Measurements from ENCODE around the gene INPP5E. TPM values are rescaled to one million over a fixed set of nuclear protein-coding genes. Genes with fewer than 3 reads are reported as not detected.

Gene INPP5E
- total and polyA plus RNA-seq, 2 experiments from 2014 or later: 5.8 to 13.4 TPM

DNA sequence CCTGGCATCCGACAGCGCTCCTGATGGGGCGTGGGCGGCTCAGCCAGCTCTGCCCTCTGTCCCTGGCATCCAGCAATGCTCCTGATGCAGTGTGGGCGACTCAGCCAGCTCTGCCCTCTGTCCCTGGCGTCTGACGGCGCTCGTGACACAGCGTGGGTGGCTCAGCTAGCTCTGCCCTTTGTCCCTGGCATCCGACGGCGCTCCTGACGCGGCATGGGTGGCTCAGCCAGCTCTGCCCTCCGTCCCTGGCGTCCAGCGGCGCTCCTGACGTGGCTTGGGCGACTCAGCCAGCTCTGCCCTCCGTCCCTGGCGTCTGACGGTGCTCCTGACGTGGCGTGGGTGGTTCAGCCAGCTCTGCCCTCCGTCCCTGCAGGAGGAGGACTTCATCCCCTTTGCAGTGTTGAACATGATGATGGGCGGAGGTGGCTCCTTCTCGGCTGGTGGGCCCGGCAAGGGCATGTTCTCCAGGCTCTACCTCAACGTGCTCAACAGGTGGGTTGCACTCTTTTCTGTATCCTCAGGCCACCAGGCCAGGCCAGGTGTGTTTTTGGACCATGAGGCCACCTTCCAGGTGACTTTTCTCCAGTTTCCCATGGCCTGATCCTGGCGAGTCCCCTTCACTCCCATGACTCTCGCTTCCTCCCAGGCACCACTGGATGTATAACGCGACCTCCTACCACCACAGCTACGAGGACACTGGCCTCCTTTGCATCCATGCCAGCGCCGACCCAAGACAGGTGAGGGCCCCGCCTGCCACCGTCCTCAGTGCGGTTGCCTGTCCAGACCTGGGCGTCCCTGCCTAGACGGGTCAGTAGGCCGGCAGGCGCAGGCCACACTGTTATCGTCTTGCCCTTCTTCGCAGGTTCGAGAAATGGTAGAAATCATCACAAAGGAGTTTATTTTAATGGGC lies 21.2 kb downstream of the INPP5E start:
- Histone ChIP-seq H3K4me2 (no peak overlapping the region), H3K27ac (ENCODE audit: low read depth) (no peak overlapping the region), H3K9me2 (ENCODE audit: insufficient read depth) (no peaks in the 10 kb centered on the region), H3K4me3 (no peak overlapping the region), H3K27me3 (ENCODE audit: insufficient read depth) (no peaks in the 10 kb centered on the region), H3K79me2 (replicated peaks; ENCODE audit: insufficient read depth) (peaks cover 15% of the 10 kb centered on the region), H3K4me1 (ENCODE audit: insufficient read depth) (no peaks in the 10 kb centered on the region), H4K20me1 (replicated peaks; ENCODE audit: insufficient read depth) (peaks cover 4% of the 10 kb centered on the region), H2AFZ (no peak overlapping the region), H3F3A (replicated peaks; ENCODE audit: low read depth) (0 out of 2 replicates have a peak, but pooled peaks cover 7% of the 10 kb centered on the region), H3K36me3 (ENCODE audit: insufficient read depth) (peaks cover 16% of the 10 kb centered on the region)
- Mint-ChIP-seq H3K27ac (no peak overlapping the region), H3K4me3 (no peak overlapping the region; the same call in 2 of the 3 replicates), H3K36me3 (ENCODE audit: low read depth) (peaks cover 75% of the 10 kb centered on the region), H3K9me3 (no peaks in the 10 kb centered on the region), H3K4me1 (no peaks in the 10 kb centered on the region; the same call in 2 of the 3 replicates), H3K27me3 (ENCODE audit: insufficient read depth, low read depth, poor library complexity) (peaks cover 4% of the 10 kb centered on the region)
- TF ChIP-seq ZNF114 (CRISPR knock-in tag; IDR thresholded peaks at IDR 0.05): no peak
- TF ChIP-seq JUNB (IDR thresholded peaks at IDR 0.05; ENCODE audit: unreplicated experiment): no peak
- TF ChIP-seq, protein P1, sequence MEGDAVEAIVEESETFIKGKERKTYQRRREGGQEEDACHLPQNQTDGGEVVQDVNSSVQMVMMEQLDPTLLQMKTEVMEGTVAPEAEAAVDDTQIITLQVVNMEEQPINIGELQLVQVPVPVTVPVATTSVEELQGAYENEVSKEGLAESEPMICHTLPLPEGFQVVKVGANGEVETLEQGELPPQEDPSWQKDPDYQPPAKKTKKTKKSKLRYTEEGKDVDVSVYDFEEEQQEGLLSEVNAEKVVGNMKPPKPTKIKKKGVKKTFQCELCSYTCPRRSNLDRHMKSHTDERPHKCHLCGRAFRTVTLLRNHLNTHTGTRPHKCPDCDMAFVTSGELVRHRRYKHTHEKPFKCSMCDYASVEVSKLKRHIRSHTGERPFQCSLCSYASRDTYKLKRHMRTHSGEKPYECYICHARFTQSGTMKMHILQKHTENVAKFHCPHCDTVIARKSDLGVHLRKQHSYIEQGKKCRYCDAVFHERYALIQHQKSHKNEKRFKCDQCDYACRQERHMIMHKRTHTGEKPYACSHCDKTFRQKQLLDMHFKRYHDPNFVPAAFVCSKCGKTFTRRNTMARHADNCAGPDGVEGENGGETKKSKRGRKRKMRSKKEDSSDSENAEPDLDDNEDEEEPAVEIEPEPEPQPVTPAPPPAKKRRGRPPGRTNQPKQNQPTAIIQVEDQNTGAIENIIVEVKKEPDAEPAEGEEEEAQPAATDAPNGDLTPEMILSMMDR (conservative IDR thresholded peaks at IDR 0.05; ENCODE audit: low read depth in 2 of 2): no peak
- no peak for TF ChIP-seq POLR2AphosphoS5 (IDR thresholded peaks at IDR 0.05; ENCODE audit: low read depth)
- TF ChIP-seq, protein P2, sequence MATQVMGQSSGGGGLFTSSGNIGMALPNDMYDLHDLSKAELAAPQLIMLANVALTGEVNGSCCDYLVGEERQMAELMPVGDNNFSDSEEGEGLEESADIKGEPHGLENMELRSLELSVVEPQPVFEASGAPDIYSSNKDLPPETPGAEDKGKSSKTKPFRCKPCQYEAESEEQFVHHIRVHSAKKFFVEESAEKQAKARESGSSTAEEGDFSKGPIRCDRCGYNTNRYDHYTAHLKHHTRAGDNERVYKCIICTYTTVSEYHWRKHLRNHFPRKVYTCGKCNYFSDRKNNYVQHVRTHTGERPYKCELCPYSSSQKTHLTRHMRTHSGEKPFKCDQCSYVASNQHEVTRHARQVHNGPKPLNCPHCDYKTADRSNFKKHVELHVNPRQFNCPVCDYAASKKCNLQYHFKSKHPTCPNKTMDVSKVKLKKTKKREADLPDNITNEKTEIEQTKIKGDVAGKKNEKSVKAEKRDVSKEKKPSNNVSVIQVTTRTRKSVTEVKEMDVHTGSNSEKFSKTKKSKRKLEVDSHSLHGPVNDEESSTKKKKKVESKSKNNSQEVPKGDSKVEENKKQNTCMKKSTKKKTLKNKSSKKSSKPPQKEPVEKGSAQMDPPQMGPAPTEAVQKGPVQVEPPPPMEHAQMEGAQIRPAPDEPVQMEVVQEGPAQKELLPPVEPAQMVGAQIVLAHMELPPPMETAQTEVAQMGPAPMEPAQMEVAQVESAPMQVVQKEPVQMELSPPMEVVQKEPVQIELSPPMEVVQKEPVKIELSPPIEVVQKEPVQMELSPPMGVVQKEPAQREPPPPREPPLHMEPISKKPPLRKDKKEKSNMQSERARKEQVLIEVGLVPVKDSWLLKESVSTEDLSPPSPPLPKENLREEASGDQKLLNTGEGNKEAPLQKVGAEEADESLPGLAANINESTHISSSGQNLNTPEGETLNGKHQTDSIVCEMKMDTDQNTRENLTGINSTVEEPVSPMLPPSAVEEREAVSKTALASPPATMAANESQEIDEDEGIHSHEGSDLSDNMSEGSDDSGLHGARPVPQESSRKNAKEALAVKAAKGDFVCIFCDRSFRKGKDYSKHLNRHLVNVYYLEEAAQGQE (IDR thresholded peaks at IDR 0.05; ENCODE audit: unreplicated experiment): no peak
- TF ChIP-seq CREB1 (CRISPR knock-in tag; IDR thresholded peaks at IDR 0.05; ENCODE audit: low read depth): no peak
- DNase-seq (ENCODE audit: low spot score) (no peak), ATAC-seq (no peak)

DNA sequence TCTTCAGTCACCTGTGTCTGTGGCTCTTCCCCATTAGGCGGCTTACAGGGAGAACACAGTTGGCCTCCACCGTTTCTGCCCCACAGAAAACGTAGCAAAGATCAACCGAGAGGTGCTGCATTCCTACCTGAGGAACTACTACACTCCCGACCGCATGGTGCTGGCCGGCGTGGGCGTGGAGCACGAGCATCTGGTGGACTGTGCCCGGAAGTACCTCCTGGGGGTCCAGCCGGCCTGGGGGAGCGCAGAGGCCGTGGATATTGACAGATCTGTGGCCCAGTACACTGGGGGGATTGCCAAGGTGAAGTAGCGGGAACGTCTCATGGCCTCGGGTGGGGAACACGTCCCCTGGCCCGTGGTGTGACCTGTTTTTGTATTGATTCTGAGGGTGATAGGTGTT lies 22.7 kb downstream of the INPP5E start:
- H3K79me2 ChIP-seq (replicated peaks; ENCODE audit: insufficient read depth): peaks cover 30% of the 10 kb centered on the region
- ATAC-seq: no peak
- Mint-ChIP-seq H3K27ac (no peak overlapping the region), H3K4me1 (no peaks in the 10 kb centered on the region; the same call in 2 of the 3 replicates), H3K9me3 (no peaks in the 10 kb centered on the region), H3K27me3 (ENCODE audit: insufficient read depth, low read depth, poor library complexity) (peaks cover 11% of the 10 kb centered on the region), H3K4me3 (no peak overlapping the region), H3K36me3 (ENCODE audit: low read depth) (peaks cover 79% of the 10 kb centered on the region)
- H3K4me3 ChIP-seq: no peak overlapping the region
- H3K27ac ChIP-seq (ENCODE audit: low read depth): no peak overlapping the region
- DNase-seq (ENCODE audit: low spot score): no peak
- no peak overlapping the region for H3K4me2 ChIP-seq
- TF ChIP-seq CREB1 (CRISPR knock-in tag; IDR thresholded peaks at IDR 0.05; ENCODE audit: low read depth): no peak
- peak; percentile 40 for TF ChIP-seq EZH2phosphoT487 (IDR thresholded peaks at IDR 0.05; ENCODE audit: unreplicated experiment)
- peaks cover 10% of the 10 kb centered on the region; the same call in 1 of the 2 replicates for H3F3A ChIP-seq (replicated peaks; ENCODE audit: low read depth)
- peaks cover 8% of the 10 kb centered on the region for H4K20me1 ChIP-seq (replicated peaks; ENCODE audit: insufficient read depth)
- no peaks in the 10 kb centered on the region for H3K27me3 ChIP-seq (ENCODE audit: insufficient read depth)
- no peaks in the 10 kb centered on the region; the same call in 1 of the 2 replicates for H3K4me1 ChIP-seq (ENCODE audit: insufficient read depth)
- H3K9me2 ChIP-seq (ENCODE audit: insufficient read depth): no peaks in the 10 kb centered on the region
- H2AFZ ChIP-seq: no peak overlapping the region
- peaks cover 28% of the 10 kb centered on the region for H3K36me3 ChIP-seq (ENCODE audit: insufficient read depth)
